Liver (tissue), 3 donors: ENCODE results near the gene WDR36.

ENCODE experiments used
- ATF3 ChIP-seq: IDR thresholded peaks from 2 replicates; pipeline ENCODE4 v1.6.1; 2016; ENCODE audit warnings: antibody characterized with exemption
- CTCF ChIP-seq: fragments of 150-350 bp; IDR thresholded peaks from 2 replicates; pipeline ENCODE4 v1.5.1; 2017; ENCODE audit warnings: improper control_type of control experiment, low read depth, low read length; ENCODE audit not compliant: missing input control
- EGR1 ChIP-seq, 2 donors: IDR thresholded peaks; 2 replicates each; pipeline ENCODE4 v1.6.1; 2016 to 2018; ENCODE audit warnings: antibody characterized with exemption in 2 of 2, low read depth in 2 of 2
- GABPA ChIP-seq, 2 donors: IDR thresholded peaks in 1 of 2; conservative IDR thresholded peaks in 1 of 2; 2 replicates each; pipeline ENCODE4 v1.6.1; 2016; ENCODE audit warnings: antibody characterized with exemption in 2 of 2, mild to moderate bottlenecking in 1 of 2, moderate library complexity in 1 of 2
- HNF4A ChIP-seq, 2 donors: conservative IDR thresholded peaks; 2 replicates each; pipeline ENCODE4 v1.6.1; 2016; ENCODE audit warnings: antibody characterized with exemption in 2 of 2, mild to moderate bottlenecking in 2 of 2
- HNF4G ChIP-seq: IDR thresholded peaks from 2 replicates; pipeline ENCODE4 v1.6.1; 2016; ENCODE audit warnings: antibody characterized with exemption
- JUND ChIP-seq, 2 donors: IDR thresholded peaks; 2 replicates each; pipeline ENCODE4 v1.6.1; 2016; ENCODE audit warnings: antibody characterized with exemption in 2 of 2
- MAX ChIP-seq: IDR thresholded peaks from 2 replicates; pipeline ENCODE4 v1.6.1; 2016; ENCODE audit warnings: antibody characterized with exemption
- RAD21 ChIP-seq, 2 donors: IDR thresholded peaks; 2 replicates each; pipeline ENCODE4 v1.6.1; 2016; ENCODE audit warnings: antibody characterized with exemption in 2 of 2, mild to moderate bottlenecking in 2 of 2
- REST ChIP-seq: IDR thresholded peaks from 2 replicates; pipeline ENCODE4 v1.6.1; 2016; ENCODE audit warnings: antibody characterized with exemption, mild to moderate bottlenecking
- SP1 ChIP-seq: IDR thresholded peaks from 2 replicates; pipeline ENCODE4 v1.6.1; 2018; ENCODE audit warnings: antibody characterized with exemption, mild to moderate bottlenecking
- TAF1 ChIP-seq: conservative IDR thresholded peaks from 2 replicates; pipeline ENCODE4 v1.6.1; 2016; ENCODE audit warnings: antibody characterized with exemption, mild to moderate bottlenecking
- YY1 ChIP-seq: IDR thresholded peaks from 2 replicates; pipeline ENCODE4 v1.6.1; 2016; ENCODE audit warnings: antibody characterized with exemption, mild to moderate bottlenecking
- donor health status: healthy.
- donor health status: healthy.

GRCh38 chr5:111069839-111070238, 22.3 kb upstream of the WDR36 start:
- TF ChIP-seq CTCF, result no peak
- no peak for TF ChIP-seq TAF1
- no peak for TF ChIP-seq HNF4G
- TF ChIP-seq ATF3, result no peak
- no peak for TF ChIP-seq REST
- no peak for TF ChIP-seq GABPA (IDR thresholded peaks at IDR 0.05 in 1 of 2, conservative IDR thresholded peaks at IDR 0.05 in 1 of 2)
- TF ChIP-seq EGR1 (IDR thresholded peaks at IDR 0.05; ENCODE audit: low read depth in 2 of 2), result no peak
- TF ChIP-seq JUND (IDR thresholded peaks at IDR 0.05), result no peak
- no peak for TF ChIP-seq RAD21 (IDR thresholded peaks at IDR 0.05)
- no peak for TF ChIP-seq SP1
- TF ChIP-seq HNF4A (conservative IDR thresholded peaks at IDR 0.05), result no peak
- no peak for TF ChIP-seq MAX
- no peak for TF ChIP-seq YY1
